Measurements from ENCODE around the gene NTF4.
A peak's percentile ranks its signal among the peaks of the same experiment; 100 is the strongest.

NTF4 gene

GRCh38 chr19:49073514-49074378, 9.1 kb upstream of the NTF4 start:
- no peak for TF ChIP-seq MYC (IDR thresholded peaks at IDR 0.05; ENCODE audit: low read depth, low read length)
- TF ChIP-seq, protein P1, sequence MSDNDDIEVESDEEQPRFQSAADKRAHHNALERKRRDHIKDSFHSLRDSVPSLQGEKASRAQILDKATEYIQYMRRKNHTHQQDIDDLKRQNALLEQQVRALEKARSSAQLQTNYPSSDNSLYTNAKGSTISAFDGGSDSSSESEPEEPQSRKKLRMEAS (IDR thresholded peaks at IDR 0.05; ENCODE audit: low read depth, low read length), result no peak
- TF ChIP-seq, protein P2, sequence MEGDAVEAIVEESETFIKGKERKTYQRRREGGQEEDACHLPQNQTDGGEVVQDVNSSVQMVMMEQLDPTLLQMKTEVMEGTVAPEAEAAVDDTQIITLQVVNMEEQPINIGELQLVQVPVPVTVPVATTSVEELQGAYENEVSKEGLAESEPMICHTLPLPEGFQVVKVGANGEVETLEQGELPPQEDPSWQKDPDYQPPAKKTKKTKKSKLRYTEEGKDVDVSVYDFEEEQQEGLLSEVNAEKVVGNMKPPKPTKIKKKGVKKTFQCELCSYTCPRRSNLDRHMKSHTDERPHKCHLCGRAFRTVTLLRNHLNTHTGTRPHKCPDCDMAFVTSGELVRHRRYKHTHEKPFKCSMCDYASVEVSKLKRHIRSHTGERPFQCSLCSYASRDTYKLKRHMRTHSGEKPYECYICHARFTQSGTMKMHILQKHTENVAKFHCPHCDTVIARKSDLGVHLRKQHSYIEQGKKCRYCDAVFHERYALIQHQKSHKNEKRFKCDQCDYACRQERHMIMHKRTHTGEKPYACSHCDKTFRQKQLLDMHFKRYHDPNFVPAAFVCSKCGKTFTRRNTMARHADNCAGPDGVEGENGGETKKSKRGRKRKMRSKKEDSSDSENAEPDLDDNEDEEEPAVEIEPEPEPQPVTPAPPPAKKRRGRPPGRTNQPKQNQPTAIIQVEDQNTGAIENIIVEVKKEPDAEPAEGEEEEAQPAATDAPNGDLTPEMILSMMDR (IDR thresholded peaks at IDR 0.05; ENCODE audit: low read depth, low read length), result peak; percentile 50
- no peak overlapping the region for H3K4me3 ChIP-seq (ENCODE audit: low read depth, low read length)
- DNase-seq (ENCODE audit: low read depth), result peak; percentile 68

DNA sequence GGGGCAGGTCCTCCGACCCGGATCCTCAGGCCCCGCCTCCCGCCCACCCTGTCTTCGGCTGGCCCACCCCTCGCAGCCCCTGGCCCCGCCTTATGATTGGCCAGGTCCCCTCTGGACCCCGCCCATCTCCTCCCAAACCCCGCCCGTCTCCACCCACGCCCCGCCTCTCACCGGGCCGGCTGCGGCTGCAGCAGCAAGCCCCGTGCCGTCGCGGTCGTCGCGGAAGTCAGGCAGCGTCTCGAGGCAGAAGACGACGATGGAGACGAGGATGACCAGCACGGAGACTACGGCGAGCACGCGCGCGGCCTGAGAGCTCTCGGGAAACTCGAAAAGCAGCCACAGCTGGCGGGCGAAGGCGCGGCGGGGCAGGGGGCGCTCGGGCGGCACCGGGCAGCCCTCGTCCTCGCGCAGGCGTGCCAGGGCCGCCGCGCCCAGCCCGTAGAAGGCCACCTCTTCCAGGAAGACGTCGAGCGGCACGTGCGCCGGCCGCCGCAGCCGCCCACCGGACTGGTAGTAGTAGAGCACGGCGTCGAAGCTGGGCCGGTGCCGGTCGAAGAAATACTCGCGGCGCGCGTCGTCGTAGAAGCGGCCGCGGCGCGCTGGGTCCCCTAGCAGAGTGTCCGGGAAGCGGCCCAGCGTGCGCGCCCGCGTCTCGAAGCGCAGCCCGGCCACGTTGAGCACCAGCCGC, 7.4 kb upstream of the NTF4 start:
- TF ChIP-seq POLR2A (IDR thresholded peaks at IDR 0.05; ENCODE audit: extremely low read depth, insufficient read length) (no peak), MYC (IDR thresholded peaks at IDR 0.05; ENCODE audit: low read depth, low read length) (no peak)
- TF ChIP-seq, protein P2 (IDR thresholded peaks at IDR 0.05; ENCODE audit: low read depth, low read length), result no peak
- TF ChIP-seq, protein P1 (IDR thresholded peaks at IDR 0.05; ENCODE audit: low read depth, low read length), result no peak
- DNase-seq (ENCODE audit: low read depth), result no peak
- H3K4me3 ChIP-seq (ENCODE audit: low read depth, low read length), result no peak overlapping the region

DNA sequence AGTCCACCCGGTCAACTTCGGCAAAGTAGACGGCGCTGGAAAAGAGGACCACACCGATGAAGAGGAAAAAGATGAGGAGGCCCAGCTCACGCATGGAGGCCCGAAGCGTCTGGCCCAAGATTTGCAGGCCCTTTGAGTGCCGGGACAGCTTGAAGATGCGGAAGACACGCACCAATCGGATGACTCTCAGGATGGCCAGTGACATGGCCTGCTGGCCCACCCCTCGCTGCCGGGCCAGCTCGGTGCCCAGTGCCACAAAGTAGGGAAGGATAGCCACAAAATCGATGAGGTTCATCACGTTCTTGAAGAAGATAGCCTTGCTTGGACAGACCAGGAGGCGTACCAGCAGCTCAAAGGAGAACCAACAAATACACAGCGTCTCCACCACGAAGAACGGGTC, 5.8 kb upstream of the NTF4 start:
- TF ChIP-seq POLR2A (IDR thresholded peaks at IDR 0.05; ENCODE audit: extremely low read depth, insufficient read length), result no peak
- TF ChIP-seq, protein P1 (IDR thresholded peaks at IDR 0.05; ENCODE audit: low read depth, low read length), result no peak
- TF ChIP-seq, protein P2 (IDR thresholded peaks at IDR 0.05; ENCODE audit: low read depth, low read length), result no peak
- TF ChIP-seq MYC (IDR thresholded peaks at IDR 0.05; ENCODE audit: low read depth, low read length), result no peak
- DNase-seq (ENCODE audit: low read depth), result no peak
- H3K4me3 ChIP-seq (ENCODE audit: low read depth, low read length), result no peak overlapping the region

- TF ChIP-seq, protein P2 (IDR thresholded peaks at IDR 0.05; ENCODE audit: low read depth, low read length), result no peak
- TF ChIP-seq, protein P1 (IDR thresholded peaks at IDR 0.05; ENCODE audit: low read depth, low read length), result no peak
- TF ChIP-seq MYC (IDR thresholded peaks at IDR 0.05; ENCODE audit: low read depth, low read length) (no peak), POLR2A (IDR thresholded peaks at IDR 0.05; ENCODE audit: extremely low read depth, insufficient read length) (no peak)
- no peak for DNase-seq (ENCODE audit: low read depth)
- no peak overlapping the region for H3K4me3 ChIP-seq (ENCODE audit: low read depth, low read length)
These were observed 4.4 kb upstream of the NTF4 start for GRCh38 chr19:49069026-49069425.

- no peak for TF ChIP-seq POLR2A (IDR thresholded peaks at IDR 0.05; ENCODE audit: extremely low read depth, insufficient read length)
- TF ChIP-seq, protein P2 (IDR thresholded peaks at IDR 0.05; ENCODE audit: low read depth, low read length), result no peak
- TF ChIP-seq MYC (IDR thresholded peaks at IDR 0.05; ENCODE audit: low read depth, low read length), result no peak
- TF ChIP-seq, protein P1 (IDR thresholded peaks at IDR 0.05; ENCODE audit: low read depth, low read length), result no peak
- H3K4me3 ChIP-seq (ENCODE audit: low read depth, low read length), result no peak overlapping the region
- no peak for DNase-seq (ENCODE audit: low read depth)
These were observed 2.9 kb upstream of the NTF4 start for GRCh38 chr19:49067554-49067953.

Measured in NB4 (cell line).